Trophoblast cell (in vitro differentiated cells and primary cell): Measurements from ENCODE around the gene MEGF11.

Experiments used
- DNase-seq, 2 donors: peaks; one replicate each; pipeline ENCODE4 v3.0.0-alpha.2; 2016
- H2AFZ ChIP-seq: 2 replicates; pipeline ENCODE4 v1.6.1; 2013; ENCODE audit warnings: low read length, moderate library complexity, mild to moderate bottlenecking; ENCODE audit not compliant: insufficient read depth, poor library complexity
- H2AK5ac ChIP-seq: 2 replicates; pipeline ENCODE4 v1.6.1; 2013; ENCODE audit warnings: mild to moderate bottlenecking, low read length
- H2BK120ac ChIP-seq: 2 replicates; pipeline ENCODE4 v1.6.1; 2013; ENCODE audit warnings: low read length, mild to moderate bottlenecking, moderate library complexity; ENCODE audit not compliant: insufficient read depth, poor library complexity
- H2BK12ac ChIP-seq: 2 replicates; pipeline ENCODE4 v1.6.1; 2013; ENCODE audit warnings: mild to moderate bottlenecking, low read length, moderate library complexity
- H2BK5ac ChIP-seq: 2 replicates; pipeline ENCODE4 v1.6.1; 2013; ENCODE audit warnings: low read length, low read depth, moderate library complexity, mild to moderate bottlenecking; ENCODE audit not compliant: poor library complexity
- H3K14ac ChIP-seq: 2 replicates; pipeline ENCODE4 v1.6.1; 2013; ENCODE audit warnings: mild to moderate bottlenecking, low read length
- H3K18ac ChIP-seq: 2 replicates; pipeline ENCODE4 v1.6.1; 2013; ENCODE audit warnings: mild to moderate bottlenecking, low read length
- H3K23ac ChIP-seq: 2 replicates; pipeline ENCODE4 v1.6.1; 2013; ENCODE audit warnings: low read length
- H3K27ac ChIP-seq: 2 replicates; pipeline ENCODE4 v1.5.1; 2013; ENCODE audit warnings: low read depth, mild to moderate bottlenecking, inconsistent platforms, low read length, moderate library complexity
- H3K27me3 ChIP-seq: 2 replicates; pipeline ENCODE4 v1.6.1; 2013; ENCODE audit warnings: inconsistent platforms, mild to moderate bottlenecking, low read length, moderate library complexity; ENCODE audit not compliant: insufficient read depth
- H3K36me3 ChIP-seq, 2 experiments: 1 replicate in 1 of 2; 2 replicates in 1 of 2; pipeline ENCODE4 v1.6.1; 2013; ENCODE audit warnings: low read length in 2 of 2, mild to moderate bottlenecking in 2 of 2, moderate library complexity in 1 of 2; ENCODE audit not compliant: insufficient read depth in 2 of 2, control insufficient read depth in 1 of 2
- H3K4ac ChIP-seq: 2 replicates; pipeline ENCODE4 v1.6.1; 2013; ENCODE audit warnings: low read depth, mild to moderate bottlenecking, low read length, moderate library complexity
- H3K4me1 ChIP-seq, 2 experiments: 1 replicate in 1 of 2; 2 replicates in 1 of 2; pipeline ENCODE4 v1.6.1; 2013; ENCODE audit warnings: low read length in 2 of 2, mild to moderate bottlenecking in 2 of 2, moderate library complexity in 1 of 2; ENCODE audit not compliant: insufficient read depth in 2 of 2, control insufficient read depth in 1 of 2
- H3K4me2 ChIP-seq: 2 replicates; pipeline ENCODE4 v1.6.1; 2013; ENCODE audit warnings: inconsistent platforms, mild to moderate bottlenecking, low read length, moderate library complexity
- H3K4me3 ChIP-seq: 2 replicates; pipeline ENCODE4 v1.5.1; 2013; ENCODE audit warnings: mild to moderate bottlenecking, low read depth, low read length, inconsistent platforms
- H3K79me1 ChIP-seq: one replicate; pipeline ENCODE4 v1.6.1; 2013; ENCODE audit warnings: low read length
- H3K79me2 ChIP-seq: 2 replicates; pipeline ENCODE4 v1.6.1; 2013; ENCODE audit warnings: low read length, mild to moderate bottlenecking; ENCODE audit not compliant: control insufficient read depth, insufficient read depth, poor library complexity
- H3K9ac ChIP-seq: 2 replicates; pipeline ENCODE4 v1.6.1; 2013; ENCODE audit warnings: mild to moderate bottlenecking, low read length
- H3K9me3 ChIP-seq: 2 replicates; pipeline ENCODE4 v1.6.1; 2013; ENCODE audit warnings: low read depth, mild to moderate bottlenecking, control low read depth, inconsistent platforms, low read length; ENCODE audit not compliant: insufficient read depth
- H4K12ac ChIP-seq: 2 replicates; pipeline ENCODE4 v1.6.1; 2013; ENCODE audit warnings: low read depth, mild to moderate bottlenecking, low read length, moderate library complexity
- H4K8ac ChIP-seq: 2 replicates; pipeline ENCODE4 v1.6.1; 2013; ENCODE audit warnings: low read depth, mild to moderate bottlenecking, low read length, moderate library complexity
- H4K91ac ChIP-seq: one replicate; pipeline ENCODE4 v1.6.1; 2013; ENCODE audit warnings: low read depth, mild to moderate bottlenecking, low read length, moderate library complexity
- WGBS: extraction: QIAGEN DNeasy Blood & Tissue Kit; methylation state at CpG from one replicate; pipeline ENCODE4 v1.1.7; 2013; ENCODE audit warnings: missing lambda C conversion rate; ENCODE audit not compliant: insufficient read length, insufficient coverage; ENCODE audit errors: extremely low coverage; 5-methylcytosine and 5-hydroxymethylcytosine counted together

The MEGF11 gene

GRCh38 chr15:66114863-66115425 lies 138.6 kb downstream of the MEGF11 start:
- H3K27me3 ChIP-seq, result no peaks in the 10 kb centered on the region
- no peak overlapping the region for H3K4me2 ChIP-seq
- H3K4me1 ChIP-seq, result no peaks in the 10 kb centered on the region
- no peak overlapping the region for H3K18ac ChIP-seq
- no peak overlapping the region for H4K91ac ChIP-seq
- no peak overlapping the region for H3K9ac ChIP-seq
- H3K36me3 ChIP-seq, result no peaks in the 10 kb centered on the region
- H2BK120ac ChIP-seq, result no peak overlapping the region
- no peak overlapping the region for H3K27ac ChIP-seq
- no peak overlapping the region for H3K23ac ChIP-seq
- no peak for DNase-seq
- H2AK5ac ChIP-seq, result no peak overlapping the region
- no peaks in the 10 kb centered on the region for H3K9me3 ChIP-seq
- no peak overlapping the region for H4K12ac ChIP-seq
- no peaks in the 10 kb centered on the region for H3K79me2 ChIP-seq
- no peak overlapping the region for H4K8ac ChIP-seq
- no peak overlapping the region for H2AFZ ChIP-seq
- H3K79me1 ChIP-seq, result no peaks in the 10 kb centered on the region
- no peak overlapping the region for H3K4ac ChIP-seq
- H3K14ac ChIP-seq, result no peak overlapping the region
- H2BK12ac ChIP-seq, result no peak overlapping the region
- WGBS, result no CpG with 5 or more reads among the region's 8 CpGs
- H2BK5ac ChIP-seq, result no peak overlapping the region
- no peak overlapping the region for H3K4me3 ChIP-seq

- Histone ChIP-seq H3K23ac (no peak overlapping the region), H3K4me3 (no peak overlapping the region), H3K79me2 (no peaks in the 10 kb centered on the region), H4K91ac (no peak overlapping the region), H3K14ac (no peak overlapping the region), H3K27me3 (no peaks in the 10 kb centered on the region), H4K12ac (no peak overlapping the region), H3K36me3 (no peaks in the 10 kb centered on the region), H3K79me1 (no peaks in the 10 kb centered on the region), H2BK120ac (no peak overlapping the region), H4K8ac (no peak overlapping the region), H3K27ac (no peak overlapping the region), H3K4me2 (no peak overlapping the region), H3K9ac (no peak overlapping the region), H2BK12ac (no peak overlapping the region), H2AFZ (no peak overlapping the region), H2BK5ac (no peak overlapping the region), H3K4me1 (no peaks in the 10 kb centered on the region), H3K9me3 (peaks cover 3% of the 10 kb centered on the region), H3K18ac (no peak overlapping the region), H3K4ac (no peak overlapping the region), H2AK5ac (no peak overlapping the region)
- no peak for DNase-seq
- no CpG with 5 or more reads among the region's 1 CpG for WGBS
Observed at GRCh38 chr15:66112388-66112787, 141.2 kb downstream of the MEGF11 start.

DNA sequence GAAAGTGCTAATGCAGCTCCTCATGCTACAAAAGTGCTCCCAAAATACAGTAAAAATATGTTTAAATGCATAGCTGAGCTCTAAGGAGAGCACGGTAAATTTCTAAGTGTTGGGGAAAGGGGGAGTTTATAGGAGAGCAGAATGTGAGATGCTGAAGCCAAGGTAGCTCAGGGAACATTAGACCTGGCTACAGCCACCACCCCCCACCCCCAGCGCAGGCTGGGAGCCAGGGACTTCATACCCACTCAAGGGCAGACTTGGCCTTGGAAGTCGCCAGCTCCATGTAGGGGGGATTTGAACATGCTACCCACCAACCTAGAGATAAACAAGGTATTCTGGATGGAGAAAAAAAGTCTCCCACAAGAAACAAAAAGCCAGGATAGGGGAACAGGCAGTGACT lies 142.2 kb downstream of the MEGF11 start:
- Histone ChIP-seq H3K14ac (no peak overlapping the region), H3K9me3 (peaks cover 3% of the 10 kb centered on the region), H3K23ac (no peak overlapping the region), H2BK120ac (no peak overlapping the region), H3K4me3 (no peak overlapping the region), H4K91ac (no peak overlapping the region), H3K27ac (no peak overlapping the region), H2BK5ac (no peak overlapping the region), H4K8ac (no peak overlapping the region), H4K12ac (no peak overlapping the region), H2AFZ (no peak overlapping the region), H3K4ac (no peak overlapping the region), H3K27me3 (no peaks in the 10 kb centered on the region), H3K36me3 (no peaks in the 10 kb centered on the region), H3K79me1 (no peaks in the 10 kb centered on the region), H3K18ac (no peak overlapping the region), H2BK12ac (no peak overlapping the region), H2AK5ac (no peak overlapping the region), H3K9ac (no peak overlapping the region), H3K4me2 (no peak overlapping the region), H3K79me2 (no peaks in the 10 kb centered on the region), H3K4me1 (no peaks in the 10 kb centered on the region)
- WGBS, result no CpG with 5 or more reads among the region's 3 CpGs
- DNase-seq, result no peak

- Histone ChIP-seq H4K12ac (no peak overlapping the region), H3K27me3 (no peaks in the 10 kb centered on the region), H2AFZ (no peak overlapping the region), H2BK5ac (no peak overlapping the region), H3K4me1 (no peaks in the 10 kb centered on the region), H3K23ac (no peak overlapping the region), H3K36me3 (no peaks in the 10 kb centered on the region), H3K79me1 (no peaks in the 10 kb centered on the region), H3K18ac (no peak overlapping the region), H4K91ac (no peak overlapping the region), H2BK12ac (no peak overlapping the region), H3K14ac (no peak overlapping the region), H3K79me2 (no peaks in the 10 kb centered on the region), H3K4ac (no peak overlapping the region), H3K4me2 (no peak overlapping the region), H4K8ac (no peak overlapping the region), H2AK5ac (no peak overlapping the region), H3K9ac (no peak overlapping the region), H3K27ac (no peak overlapping the region), H3K9me3 (peaks cover 3% of the 10 kb centered on the region), H3K4me3 (no peak overlapping the region), H2BK120ac (no peak overlapping the region)
- DNase-seq, result no peak
- no CpG with 5 or more reads among the region's 4 CpGs for WGBS
Observed at GRCh38 chr15:66110864-66111263, 142.7 kb downstream of the MEGF11 start.
